Left lung (tissue), 10 donors: ENCODE data around the gene MAST4. TPM values are rescaled to one million over a fixed set of nuclear protein-coding genes. Genes with fewer than 3 reads are reported as not detected.

Experiments used
- ATAC-seq: fragments of 200-7000 bp; cut with Tn5 transposase; one replicate; pipeline ENCODE4 v1.9.1; 2020; ENCODE audit warnings: moderate library complexity
- DNase-seq, 4 donors: peaks; one replicate each; pipeline ENCODE4 v3.0.0-alpha.2; 2013 to 2020
- H3K27ac ChIP-seq, 2 donors: fragments of 200-600 bp; sonication (generic) in 1 of 2; one replicate each; pipeline versions ENCODE4 v1.5.0 to v1.8.0; 2020 to 2021
- H3K27me3 ChIP-seq, 2 donors: fragments of 200-600 bp; sonication (generic) in 1 of 2; one replicate each; pipeline versions ENCODE4 v1.5.0 to v1.8.0; 2020 to 2021
- H3K36me3 ChIP-seq, 2 donors: fragments of 200-600 bp; sonication (generic) in 1 of 2; one replicate each; pipeline versions ENCODE4 v1.5.0 to v1.8.0; 2020 to 2021
- H3K4me1 ChIP-seq, 2 donors: fragments of 200-600 bp; one replicate each; pipeline ENCODE4 v1.8.0; 2021
- H3K4me3 ChIP-seq, 2 donors: fragments of 200-600 bp; sonication (generic) in 1 of 2; one replicate each; pipeline versions ENCODE4 v1.5.0 to v1.8.0; 2020 to 2021; ENCODE audit warnings: mild to moderate bottlenecking in 1 of 2
- H3K9me3 ChIP-seq, 2 donors: fragments of 200-600 bp; sonication (generic) in 1 of 2; one replicate each; pipeline versions ENCODE4 v1.5.0 to v1.8.0; 2020 to 2021
- intact Hi-C, 2 donors: fragments of 100-400 bp; cut with DNase I; formaldehyde crosslinking; loops; one replicate each; pipeline versions ENCODE4 v1.11.2 to v1.14.2; 2022
- polyA plus RNA-seq, 6 donors: library from polyadenylated mRNA; unstranded; fragments of 120-200 nt; gene quantifications; one replicate each; pipeline ENCODE4 v1.2.1, GENCODE V29; 2013; ENCODE audit not compliant: insufficient read length in 6 of 6
- total RNA-seq, 2 donors: library from RNA; stranded (reverse); fragmentation: NEBNext Ultra II Directional; extraction: Animal tissue kit (Norgen Biotek cat#: 25700); gene quantifications; one replicate each; pipeline ENCODE4 v1.2.1, GENCODE V29; 2021
- TF ChIP-seq, protein P1 (sequence below), 2 donors: fragments of 200-600 bp; sonication (generic) in 1 of 2; IDR thresholded peaks; one replicate each; pipeline versions ENCODE4 v1.5.0 to v1.8.0; 2021; ENCODE audit warnings: antibody characterized with exemption in 2 of 2
- donor health status: DM: no; HTN: yes; CAD: no.
- donor health status: DM: no; HTN: no; CAD: no.

MAST4 gene
- total and polyA plus RNA-seq, 8 donors, result 47.7 to 57.6 (median 53.0) TPM

DNA sequence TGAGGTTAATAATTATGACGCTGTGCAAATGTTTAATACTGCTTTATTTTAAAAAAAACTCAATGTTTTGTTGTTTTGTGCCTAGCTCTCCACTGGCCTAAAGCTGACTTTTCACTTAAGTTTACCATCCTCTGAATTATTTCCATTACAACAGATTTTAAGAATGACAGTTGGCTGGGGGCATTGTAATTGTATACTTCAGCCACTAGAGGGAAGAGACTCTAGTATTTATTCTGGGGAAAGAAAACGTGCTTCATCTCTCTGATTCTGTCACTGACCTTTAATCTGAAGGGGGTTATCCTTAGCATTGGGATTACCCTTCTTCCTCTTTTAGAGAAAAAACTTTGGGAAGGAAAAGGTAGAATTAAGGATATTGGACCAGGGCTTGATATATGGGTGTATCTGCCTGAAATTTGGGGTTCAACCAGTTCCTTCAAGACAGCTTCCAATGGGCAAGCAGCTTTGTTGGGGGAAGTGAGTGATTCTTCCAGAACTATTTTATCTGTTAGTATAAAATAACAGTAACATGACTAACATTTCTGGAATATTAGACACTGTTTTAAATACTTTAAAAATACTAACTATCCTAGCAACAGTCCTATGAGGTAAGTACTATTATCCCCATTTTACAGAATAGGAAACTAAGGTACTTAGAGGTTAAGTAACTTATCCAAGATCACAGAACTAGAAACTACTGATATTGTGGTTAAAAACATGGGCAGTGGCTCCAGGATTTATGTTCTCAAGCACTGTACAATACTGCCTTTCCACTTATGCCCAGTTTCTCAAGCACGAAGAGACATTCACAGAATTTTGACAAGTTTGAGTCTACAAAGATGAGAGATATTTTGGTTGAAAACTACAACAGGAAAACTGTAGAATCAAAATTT is 392.0 kb downstream of the MAST4 start:
- H3K27ac ChIP-seq, result no peak overlapping the region
- DNase-seq (no peak), ATAC-seq (peak; percentile 73)
- H3K4me3 ChIP-seq, result no peak overlapping the region
- intact Hi-C loops, result no loop called here
- TF ChIP-seq, protein P1, sequence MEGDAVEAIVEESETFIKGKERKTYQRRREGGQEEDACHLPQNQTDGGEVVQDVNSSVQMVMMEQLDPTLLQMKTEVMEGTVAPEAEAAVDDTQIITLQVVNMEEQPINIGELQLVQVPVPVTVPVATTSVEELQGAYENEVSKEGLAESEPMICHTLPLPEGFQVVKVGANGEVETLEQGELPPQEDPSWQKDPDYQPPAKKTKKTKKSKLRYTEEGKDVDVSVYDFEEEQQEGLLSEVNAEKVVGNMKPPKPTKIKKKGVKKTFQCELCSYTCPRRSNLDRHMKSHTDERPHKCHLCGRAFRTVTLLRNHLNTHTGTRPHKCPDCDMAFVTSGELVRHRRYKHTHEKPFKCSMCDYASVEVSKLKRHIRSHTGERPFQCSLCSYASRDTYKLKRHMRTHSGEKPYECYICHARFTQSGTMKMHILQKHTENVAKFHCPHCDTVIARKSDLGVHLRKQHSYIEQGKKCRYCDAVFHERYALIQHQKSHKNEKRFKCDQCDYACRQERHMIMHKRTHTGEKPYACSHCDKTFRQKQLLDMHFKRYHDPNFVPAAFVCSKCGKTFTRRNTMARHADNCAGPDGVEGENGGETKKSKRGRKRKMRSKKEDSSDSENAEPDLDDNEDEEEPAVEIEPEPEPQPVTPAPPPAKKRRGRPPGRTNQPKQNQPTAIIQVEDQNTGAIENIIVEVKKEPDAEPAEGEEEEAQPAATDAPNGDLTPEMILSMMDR (IDR thresholded peaks at IDR 0.05), result peak; percentile 77 to 93
- peaks cover 0 to 7% of the 10 kb centered on the region in 2 donors for H3K4me1 ChIP-seq
- no peaks in the 10 kb centered on the region for H3K27me3 ChIP-seq
- H3K36me3 ChIP-seq, result no peaks in the 10 kb centered on the region
- no peaks in the 10 kb centered on the region for H3K9me3 ChIP-seq

DNA sequence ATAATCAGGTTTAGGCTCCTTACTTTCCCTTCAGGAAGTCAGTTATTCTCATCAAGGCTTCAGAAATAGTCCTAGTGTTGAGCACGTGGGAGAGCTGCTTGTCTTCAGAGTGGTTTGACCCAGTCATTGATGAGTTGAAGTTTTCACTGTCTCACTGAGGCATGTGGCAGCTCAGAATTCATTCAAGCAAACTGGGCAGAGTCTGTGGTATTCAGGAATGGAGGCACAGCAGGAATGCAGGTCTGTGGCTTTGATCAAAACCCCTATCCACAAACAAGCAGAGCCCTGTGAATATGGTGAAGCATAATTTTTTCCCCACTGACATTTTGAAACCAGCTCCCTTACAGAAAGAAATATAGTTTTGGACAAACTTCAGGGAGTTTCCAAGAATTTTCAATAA is 393.1 kb downstream of the MAST4 start:
- ATAC-seq (no peak), DNase-seq (no peak)
- no peaks in the 10 kb centered on the region for H3K36me3 ChIP-seq
- intact Hi-C loops, result no loop called here
- H3K4me1 ChIP-seq, result peaks cover 0 to 7% of the 10 kb centered on the region in 2 donors
- no peak overlapping the region for H3K27ac ChIP-seq
- no peaks in the 10 kb centered on the region for H3K27me3 ChIP-seq
- no peaks in the 10 kb centered on the region for H3K9me3 ChIP-seq
- TF ChIP-seq, protein P1 (IDR thresholded peaks at IDR 0.05), result no peak
- no peak overlapping the region for H3K4me3 ChIP-seq

DNA sequence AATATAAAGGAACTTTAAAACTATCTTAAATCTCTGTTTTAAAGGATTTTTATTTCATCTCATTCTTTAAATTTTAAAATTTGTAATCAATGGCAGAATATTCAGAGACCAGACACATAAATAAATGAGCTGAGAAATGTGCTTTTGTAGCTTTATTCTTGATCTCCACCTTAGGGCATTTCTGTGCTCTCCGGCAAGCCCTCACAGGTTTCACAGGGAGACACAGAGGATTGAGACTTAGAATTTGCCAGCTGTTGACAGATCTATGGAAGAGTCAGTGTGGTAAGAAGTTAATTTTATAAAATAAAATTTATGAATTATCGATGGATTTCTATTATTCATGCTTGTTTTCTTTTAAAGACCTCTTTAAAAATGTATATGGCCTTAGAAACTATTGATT is 393.6 kb downstream of the MAST4 start:
- TF ChIP-seq, protein P1 (IDR thresholded peaks at IDR 0.05), result no peak
- Histone ChIP-seq H3K4me3 (no peak overlapping the region), H3K27ac (no peak overlapping the region), H3K27me3 (no peaks in the 10 kb centered on the region), H3K9me3 (no peaks in the 10 kb centered on the region), H3K4me1 (peaks cover 0 to 7% of the 10 kb centered on the region in 2 donors), H3K36me3 (no peaks in the 10 kb centered on the region)
- no peak for ATAC-seq
- DNase-seq, result no peak
- intact Hi-C loops, result loop anchor here in 1 of 2 donors (10.0 kb wide), 1 partner anchor 155 kb away; no protein-coding TSS in a partner anchor

DNA sequence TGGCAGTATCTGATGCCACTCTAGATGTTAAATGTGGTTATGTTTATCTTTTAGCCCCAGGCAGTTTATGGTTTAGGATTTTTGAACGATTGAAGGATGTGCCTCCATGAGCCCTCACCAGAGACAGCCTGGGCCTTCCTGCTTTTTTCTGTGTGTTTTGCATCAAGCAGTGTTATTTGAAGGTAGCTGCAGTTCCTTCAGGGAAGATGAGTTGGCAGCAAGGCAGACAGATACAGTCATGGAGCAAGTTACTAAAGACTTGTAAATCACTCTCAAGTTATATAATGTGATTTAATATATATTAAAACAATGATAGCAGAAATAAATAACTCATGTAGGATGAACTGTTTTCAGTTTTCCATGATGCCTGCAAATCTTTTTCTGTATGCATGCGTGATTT is 395.6 kb downstream of the MAST4 start:
- Histone ChIP-seq H3K9me3 (no peaks in the 10 kb centered on the region), H3K4me1 (peaks cover 0 to 7% of the 10 kb centered on the region in 2 donors), H3K27ac (no peak overlapping the region), H3K36me3 (no peaks in the 10 kb centered on the region), H3K27me3 (no peaks in the 10 kb centered on the region), H3K4me3 (no peak overlapping the region)
- intact Hi-C loops, result loop anchor here in 1 of 2 donors (10.0 kb wide), 1 partner anchor 153 kb away; no protein-coding TSS in a partner anchor
- DNase-seq, result no peak
- ATAC-seq, result no peak
- TF ChIP-seq, protein P1 (IDR thresholded peaks at IDR 0.05), result no peak

- intact Hi-C loops, result loop anchor here in 1 of 2 donors (10.0 kb wide), 1 partner anchor 152 kb away; no protein-coding TSS in a partner anchor
- peak; percentile 33 for ATAC-seq
- H3K36me3 ChIP-seq, result no peaks in the 10 kb centered on the region
- no peak overlapping the region for H3K4me3 ChIP-seq
- DNase-seq, result no peak
- peaks cover 0 to 7% of the 10 kb centered on the region in 2 donors for H3K4me1 ChIP-seq
- no peaks in the 10 kb centered on the region for H3K9me3 ChIP-seq
- no peak overlapping the region for H3K27ac ChIP-seq
- TF ChIP-seq, protein P1 (IDR thresholded peaks at IDR 0.05), result no peak
- no peaks in the 10 kb centered on the region for H3K27me3 ChIP-seq
Observed at GRCh38 chr5:66992547-66992946, 396.4 kb downstream of the MAST4 start.
